GM21447 (cell line): ENCODE results near the gene COBLL1.
"Not testable (repeated sequence)": the region's sequence is repeated elsewhere in the genome, so short reads cannot be mapped to it uniquely, and the experiment has no call there.

Experiments
- ATAC-seq: cut with Tn5 transposase; IDR thresholded peaks from one replicate; pipeline ENCODE4 v1.9.1; 2021; ENCODE audit not compliant: unreplicated experiment

COBLL1 gene

DNA sequence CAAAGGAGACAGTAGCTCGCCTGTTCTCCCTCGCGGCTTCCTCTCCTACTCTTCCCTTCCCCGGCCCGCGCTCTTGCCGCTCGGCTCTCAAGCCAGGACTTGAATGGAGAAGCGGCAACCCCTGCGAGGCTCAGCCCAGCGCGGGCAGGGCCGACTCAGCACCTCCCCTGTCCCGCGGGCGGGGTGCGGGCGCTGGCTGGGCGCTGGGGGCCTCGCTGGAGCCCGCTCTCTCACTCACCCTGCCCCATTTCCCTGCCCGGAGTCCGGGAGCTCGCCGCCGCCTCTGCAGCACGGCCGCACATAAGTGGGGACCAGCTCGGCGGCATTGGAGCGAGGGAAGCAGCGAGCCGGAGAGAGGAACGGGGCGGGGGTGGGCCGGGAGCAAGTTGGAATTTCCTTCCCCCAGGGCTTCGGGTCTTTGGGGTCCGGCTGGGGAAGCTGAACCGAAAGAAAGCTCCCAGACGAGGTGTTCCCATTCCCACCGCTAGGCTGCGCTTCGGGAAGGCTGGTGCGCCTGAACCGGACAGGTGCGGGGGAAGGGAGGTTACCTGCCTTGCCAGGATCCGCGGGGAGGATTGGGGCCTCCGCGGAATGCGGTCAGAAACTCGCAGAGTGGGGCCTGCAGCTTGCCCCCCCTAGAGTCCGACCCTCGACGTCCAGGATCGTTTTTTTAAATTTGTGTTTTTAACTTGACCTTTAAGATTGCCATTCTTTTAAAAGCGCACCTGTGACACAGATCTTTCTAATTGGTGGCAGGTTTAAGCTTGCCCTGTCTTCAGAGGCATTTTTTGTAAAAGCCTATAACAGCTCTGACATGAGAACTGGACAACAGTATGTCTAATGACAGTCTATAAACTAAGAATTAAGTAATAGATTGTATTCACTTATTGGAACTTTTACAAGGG lies at the start of gene COBLL1:
TSS of gene COBLL1 (minus strand) at position 105 of the 905 bp plus-strand sequence. CDS start 627 bp downstream, outside the sequence.
- peak; percentile 76 for ATAC-seq

- no peak for ATAC-seq
Observed at GRCh38 chr2:164890544-164890943, 48.9 kb upstream of the COBLL1 start.

GRCh38 chr2:164888592-164888991 lies 47.0 kb upstream of the COBLL1 start:
- no peak for ATAC-seq

GRCh38 chr2:164887434-164888144 lies 46.0 kb upstream of the COBLL1 start:
- ATAC-seq, result no peak

- no peak for ATAC-seq
Observed at GRCh38 chr2:164882276-164882675, 40.7 kb upstream of the COBLL1 start.

DNA sequence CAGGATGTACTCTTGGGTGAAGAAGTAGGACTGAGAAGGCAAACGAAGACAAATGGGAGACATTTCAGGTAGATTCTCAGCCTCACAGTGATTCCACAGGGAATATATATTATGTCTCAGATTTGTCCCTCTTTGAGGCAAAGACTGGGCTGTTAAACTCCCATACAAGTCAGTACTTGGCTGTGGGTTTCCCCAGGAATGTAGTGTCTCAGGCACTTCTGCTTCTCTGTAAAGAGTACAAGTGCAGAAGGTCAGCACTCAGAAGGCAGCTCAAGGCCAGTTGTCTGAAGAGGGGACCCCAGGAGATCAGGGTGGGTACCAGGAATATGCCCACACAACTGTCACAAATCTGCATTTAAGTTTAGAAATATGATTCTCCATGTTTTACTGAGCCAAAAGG lies 39.9 kb upstream of the COBLL1 start:
- no peak for ATAC-seq

GRCh38 chr2:164879901-164880535 lies 38.4 kb upstream of the COBLL1 start:
- no peak for ATAC-seq

- no peak for ATAC-seq
Observed at GRCh38 chr2:164877927-164878326, 36.3 kb upstream of the COBLL1 start.

DNA sequence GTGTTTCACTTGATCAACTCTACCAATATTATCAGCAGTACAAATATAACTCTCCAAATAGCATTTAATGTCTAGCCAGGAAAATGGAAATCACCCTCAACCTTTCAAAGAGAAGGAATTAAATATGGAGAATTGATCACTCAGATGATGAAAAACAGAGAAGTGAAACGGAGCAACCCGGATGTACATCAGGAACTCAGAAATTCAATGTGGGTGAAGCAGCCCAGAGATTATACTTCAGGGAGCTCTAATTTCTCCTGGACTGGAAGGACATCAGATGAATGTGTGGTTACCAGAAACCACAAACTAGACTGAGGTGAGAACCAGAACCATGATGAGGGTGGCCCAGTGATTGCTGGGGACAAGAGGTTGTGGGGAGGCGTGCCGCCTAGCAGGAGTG lies 35.5 kb upstream of the COBLL1 start:
- ATAC-seq, result no peak

- no peak for ATAC-seq
Observed at GRCh38 chr2:164875334-164876205, 33.9 kb upstream of the COBLL1 start.

DNA sequence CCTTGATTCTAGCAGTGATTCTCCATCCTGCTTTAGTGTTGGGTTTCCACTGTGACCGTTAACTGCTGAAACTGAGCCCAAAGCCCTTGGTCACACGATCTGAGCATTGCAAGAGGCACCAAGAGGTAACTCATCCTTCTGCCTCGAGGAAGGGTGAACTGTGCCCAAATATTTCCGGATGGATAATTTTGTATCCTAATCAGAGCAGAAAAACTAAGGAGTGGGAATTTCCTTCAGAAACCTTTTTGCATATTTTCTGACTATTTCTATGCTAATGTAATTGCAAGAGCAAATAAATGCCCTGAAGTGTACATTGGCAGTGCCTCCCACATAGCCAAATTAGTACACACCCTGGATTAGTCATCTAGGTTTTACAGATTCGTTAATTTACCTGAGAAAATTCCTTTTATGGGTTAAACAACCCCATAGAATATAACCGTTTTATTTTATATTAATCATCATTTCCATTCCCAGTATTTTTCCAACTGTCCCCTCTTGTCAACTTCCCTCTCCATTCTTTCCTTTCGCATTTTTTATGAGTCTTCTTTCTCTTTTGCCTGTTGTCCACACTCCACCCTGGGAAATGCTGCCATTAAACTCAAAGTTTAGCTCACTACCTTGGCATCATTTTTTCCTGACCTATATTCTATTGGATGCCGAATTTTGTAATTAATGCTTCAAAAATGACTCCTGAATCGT lies 31.7 kb upstream of the COBLL1 start:
- no peak for ATAC-seq

- ATAC-seq, result no peak
Observed at GRCh38 chr2:164871404-164871803, 29.8 kb upstream of the COBLL1 start.

DNA sequence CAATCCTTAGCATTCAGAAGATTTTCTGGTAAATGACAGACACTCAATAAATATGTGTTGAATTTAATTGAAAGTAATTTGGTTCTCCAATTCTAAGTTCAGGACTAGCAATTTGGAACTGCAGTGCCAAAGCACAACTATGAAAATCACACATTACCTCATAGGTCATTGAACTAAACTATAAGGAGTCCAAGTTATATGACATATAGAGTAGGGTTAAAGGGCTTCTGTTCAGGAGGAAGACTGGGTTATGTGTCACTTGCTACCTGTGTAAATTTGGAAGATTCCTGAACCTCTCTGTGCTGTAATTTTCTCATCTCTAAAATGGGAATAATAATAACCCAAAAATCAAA lies 27.8 kb upstream of the COBLL1 start:
- ATAC-seq, result no peak

GRCh38 chr2:164868563-164869419 lies 27.2 kb upstream of the COBLL1 start:
- ATAC-seq, result no peak

- ATAC-seq, result no peak
Observed at GRCh38 chr2:164867779-164868397, 26.3 kb upstream of the COBLL1 start.

- not testable (repeated sequence) for ATAC-seq
Observed at GRCh38 chr2:164866381-164866780, 24.8 kb upstream of the COBLL1 start.

GRCh38 chr2:164860694-164861042 lies 19.0 kb upstream of the COBLL1 start:
- no peak for ATAC-seq

GRCh38 chr2:164859906-164860693 lies 18.5 kb upstream of the COBLL1 start:
- not testable (repeated sequence) for ATAC-seq
